ENCODE measurements around the gene COL26A1. TPM values are rescaled to one million over a fixed set of nuclear protein-coding genes. Genes with fewer than 3 reads are reported as not detected.
A peak's percentile ranks its signal among the peaks of the same experiment; 100 is the strongest.
"Not testable (repeated sequence)": the region's sequence is repeated elsewhere in the genome, so short reads cannot be mapped to it uniquely, and the experiment has no call there.

Gene COL26A1
- 2.2 TPM in 1 of 2 replicates, not detected in the other for total RNA-seq

- DNase-seq (ENCODE audit: low read depth): no peak
These were observed at the start of gene COL26A1 for GRCh38 chr7:101362334-101363195. TSS of gene COL26A1 (plus strand) at chr7:101362875. CDS start at chr7:101363033, 158 bp downstream.

- peak; percentile 54 for DNase-seq (ENCODE audit: low read depth)
These were observed 47.3 kb upstream of the COL26A1 start for GRCh38 chr7:101315336-101315735.

GRCh38 chr7:101319401-101319800, 43.3 kb upstream of the COL26A1 start:
- no peak for DNase-seq (ENCODE audit: low read depth)

GRCh38 chr7:101321491-101322401, 40.9 kb upstream of the COL26A1 start, which contains the start of gene IFT22:
TSS of gene IFT22 (minus strand) at chr7:101321812. CDS start at chr7:101321709, 103 bp downstream.
- DNase-seq (ENCODE audit: low read depth): peak; percentile 76

GRCh38 chr7:101328159-101328558, 34.5 kb upstream of the COL26A1 start:
- DNase-seq (ENCODE audit: low read depth): no peak

GRCh38 chr7:101330011-101330484, 32.6 kb upstream of the COL26A1 start:
- no peak for DNase-seq (ENCODE audit: low read depth)

GRCh38 chr7:101332026-101332425, 30.6 kb upstream of the COL26A1 start:
- DNase-seq (ENCODE audit: low read depth): no peak

- no peak for DNase-seq (ENCODE audit: low read depth)
These were observed 28.8 kb upstream of the COL26A1 start for GRCh38 chr7:101333912-101334311.

- DNase-seq (ENCODE audit: low read depth): no peak
These were observed 22.3 kb upstream of the COL26A1 start for GRCh38 chr7:101340379-101340778.

GRCh38 chr7:101342892-101343291, 19.8 kb upstream of the COL26A1 start:
- no peak for DNase-seq (ENCODE audit: low read depth)

GRCh38 chr7:101347477-101347876, 15.2 kb upstream of the COL26A1 start:
- DNase-seq (ENCODE audit: low read depth): no peak

- DNase-seq (ENCODE audit: low read depth): not testable (repeated sequence)
These were observed 14.1 kb upstream of the COL26A1 start for GRCh38 chr7:101348456-101349067.

GRCh38 chr7:101349300-101349699, 13.4 kb upstream of the COL26A1 start:
- not testable (repeated sequence) for DNase-seq (ENCODE audit: low read depth)

GRCh38 chr7:101352920-101353308, 9.8 kb upstream of the COL26A1 start:
- no peak for DNase-seq (ENCODE audit: low read depth)

- DNase-seq (ENCODE audit: low read depth): no peak
These were observed 5.2 kb upstream of the COL26A1 start for GRCh38 chr7:101357433-101357832.

- no peak for DNase-seq (ENCODE audit: low read depth)
These were observed 590 bp downstream of the COL26A1 start for GRCh38 chr7:101363196-101363733.

GRCh38 chr7:101363734-101364374, 1.2 kb downstream of the COL26A1 start:
- DNase-seq (ENCODE audit: low read depth): peak; percentile 20

- DNase-seq (ENCODE audit: low read depth): no peak
These were observed 3.3 kb downstream of the COL26A1 start for GRCh38 chr7:101365956-101366355.

- DNase-seq (ENCODE audit: low read depth): no peak
These were observed 5.0 kb downstream of the COL26A1 start for GRCh38 chr7:101367676-101368075.

GRCh38 chr7:101368422-101369165, 5.9 kb downstream of the COL26A1 start:
- DNase-seq (ENCODE audit: low read depth): peak; percentile 9
